Omental fat pad (tissue), 4 donors: Measurements from ENCODE around the gene RGS7BP. TPM values are rescaled to one million over a fixed set of nuclear protein-coding genes. Genes with fewer than 3 reads are reported as not detected.
"Not testable (repeated sequence)": the region's sequence is repeated elsewhere in the genome, so short reads cannot be mapped to it uniquely, and the experiment has no call there.

Experiments used
- ATAC-seq: fragments of 150-250 bp; one replicate; pipeline ENCODE4 v1.9.1; 2016; ENCODE audit warnings: mild to moderate bottlenecking, moderate library complexity; ENCODE audit not compliant: low FRiP score
- DNase-seq: peaks from one replicate; pipeline ENCODE4 v3.0.0-alpha.2; 2019; ENCODE audit warnings: low spot score
- total RNA-seq, 4 donors: library from RNA; depleted of rRNA; stranded (reverse); fragments of >200 nt; gene quantifications; one replicate each; pipeline ENCODE4 v1.1.0, GENCODE V29; 2016
- TF ChIP-seq, protein P1 (sequence below), 3 donors: fragments of 450-650 bp; IDR thresholded peaks; one replicate each; pipeline ENCODE4 v1.5.1; 2016 to 2017; ENCODE audit warnings: antibody characterized with exemption in 3 of 3, mild to moderate bottlenecking in 3 of 3, moderate library complexity in 2 of 3

RGS7BP gene
- total RNA-seq, 4 donors from 2014 or later = 0.65 to 4.6 (median 1.1) TPM

DNA sequence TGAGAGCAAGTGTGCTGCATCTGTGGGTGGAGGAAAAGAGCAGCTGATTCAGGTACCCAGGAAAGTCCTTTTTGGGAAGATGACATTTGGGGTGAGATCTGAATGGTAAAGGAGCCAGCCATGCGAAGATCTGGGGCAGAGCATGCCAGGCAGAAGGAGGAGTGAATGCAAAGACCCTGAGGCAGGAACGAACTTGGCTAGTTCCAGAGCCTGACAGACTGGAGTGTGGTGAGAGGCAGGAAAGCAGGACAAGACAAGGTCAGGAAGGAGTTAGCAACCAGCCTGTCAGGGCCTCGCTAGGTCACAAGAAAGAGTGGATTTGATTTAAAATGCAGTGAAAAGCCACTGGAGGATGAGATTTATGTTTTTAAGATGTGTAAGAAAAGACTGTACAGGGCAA, 28.2 kb downstream of the RGS7BP start:
- TF ChIP-seq, protein P1, sequence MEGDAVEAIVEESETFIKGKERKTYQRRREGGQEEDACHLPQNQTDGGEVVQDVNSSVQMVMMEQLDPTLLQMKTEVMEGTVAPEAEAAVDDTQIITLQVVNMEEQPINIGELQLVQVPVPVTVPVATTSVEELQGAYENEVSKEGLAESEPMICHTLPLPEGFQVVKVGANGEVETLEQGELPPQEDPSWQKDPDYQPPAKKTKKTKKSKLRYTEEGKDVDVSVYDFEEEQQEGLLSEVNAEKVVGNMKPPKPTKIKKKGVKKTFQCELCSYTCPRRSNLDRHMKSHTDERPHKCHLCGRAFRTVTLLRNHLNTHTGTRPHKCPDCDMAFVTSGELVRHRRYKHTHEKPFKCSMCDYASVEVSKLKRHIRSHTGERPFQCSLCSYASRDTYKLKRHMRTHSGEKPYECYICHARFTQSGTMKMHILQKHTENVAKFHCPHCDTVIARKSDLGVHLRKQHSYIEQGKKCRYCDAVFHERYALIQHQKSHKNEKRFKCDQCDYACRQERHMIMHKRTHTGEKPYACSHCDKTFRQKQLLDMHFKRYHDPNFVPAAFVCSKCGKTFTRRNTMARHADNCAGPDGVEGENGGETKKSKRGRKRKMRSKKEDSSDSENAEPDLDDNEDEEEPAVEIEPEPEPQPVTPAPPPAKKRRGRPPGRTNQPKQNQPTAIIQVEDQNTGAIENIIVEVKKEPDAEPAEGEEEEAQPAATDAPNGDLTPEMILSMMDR (IDR thresholded peaks at IDR 0.05) = no peak
- ATAC-seq (no peak), DNase-seq (no peak)

DNA sequence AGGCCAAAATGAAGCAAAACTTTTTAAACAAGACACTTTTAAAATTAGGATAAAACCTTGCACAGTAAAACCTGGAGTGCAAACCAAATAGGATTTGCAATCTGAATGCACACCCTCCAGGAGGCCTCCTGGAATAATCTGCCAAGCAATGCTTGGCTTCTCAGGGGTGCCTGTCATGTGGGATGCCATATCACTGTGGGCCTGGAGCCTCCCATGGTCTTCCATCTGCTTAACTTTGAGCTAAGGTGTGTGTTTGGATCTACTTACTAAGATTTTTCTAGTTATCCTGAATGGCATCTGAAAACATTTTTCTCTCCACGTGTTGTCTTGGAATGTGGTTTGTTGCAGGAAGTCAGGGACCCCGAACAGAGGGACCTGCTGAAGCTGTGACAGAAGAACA, 52.1 kb downstream of the RGS7BP start:
- DNase-seq (no peak), ATAC-seq (no peak)
- TF ChIP-seq, protein P1 (IDR thresholded peaks at IDR 0.05) = no peak

DNA sequence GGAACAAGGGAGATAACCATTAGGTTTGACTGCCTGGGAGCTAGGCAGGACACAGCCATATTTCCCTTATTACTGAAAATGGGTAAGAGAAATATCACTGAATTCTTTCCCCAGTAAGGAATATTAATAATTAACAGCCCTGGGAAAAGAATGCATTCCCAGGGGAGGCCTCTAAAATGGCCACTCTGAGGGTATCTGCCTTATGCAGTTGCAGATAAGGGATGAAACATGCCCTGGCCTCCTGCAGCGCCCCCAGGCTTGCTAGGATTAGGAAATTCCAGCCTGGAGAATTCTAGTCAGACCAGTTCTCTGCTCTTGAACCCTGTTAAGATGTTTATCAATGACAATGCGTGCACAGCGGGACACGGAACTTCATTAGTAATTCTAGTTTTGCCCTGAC, 52.8 kb downstream of the RGS7BP start:
- ATAC-seq, DNase-seq: not testable (repeated sequence)

DNA sequence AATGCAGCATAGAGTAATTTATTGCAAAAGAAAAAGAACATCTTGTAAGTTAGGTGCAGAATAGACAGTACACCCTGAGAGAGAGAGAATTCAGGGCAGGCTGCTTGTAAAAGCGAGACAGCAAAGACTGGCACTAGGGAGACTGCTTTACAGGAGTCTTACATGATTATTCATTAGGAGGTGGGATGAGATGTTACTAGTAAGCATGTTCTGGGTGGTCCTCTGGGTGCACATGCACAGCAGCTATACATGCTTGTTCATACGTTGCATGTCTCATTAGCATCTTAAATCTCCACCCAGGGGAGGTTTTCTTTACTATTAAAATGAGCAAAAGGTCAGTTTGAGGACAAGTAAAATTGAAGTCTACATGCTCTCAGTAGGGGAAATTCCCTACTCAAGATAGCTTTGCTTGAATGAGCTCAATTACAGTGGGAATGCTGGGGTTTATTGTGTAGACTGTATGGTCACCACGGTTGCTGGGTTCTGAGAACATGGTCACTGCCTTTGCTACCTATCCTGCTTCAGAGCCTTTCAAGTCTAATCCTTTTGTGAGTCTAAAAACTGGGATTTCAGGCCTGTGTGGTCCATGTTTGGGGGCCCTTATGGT, 60.6 kb downstream of the RGS7BP start:
- DNase-seq (no peak), ATAC-seq (no peak)
- TF ChIP-seq, protein P1 (IDR thresholded peaks at IDR 0.05) = no peak

DNA sequence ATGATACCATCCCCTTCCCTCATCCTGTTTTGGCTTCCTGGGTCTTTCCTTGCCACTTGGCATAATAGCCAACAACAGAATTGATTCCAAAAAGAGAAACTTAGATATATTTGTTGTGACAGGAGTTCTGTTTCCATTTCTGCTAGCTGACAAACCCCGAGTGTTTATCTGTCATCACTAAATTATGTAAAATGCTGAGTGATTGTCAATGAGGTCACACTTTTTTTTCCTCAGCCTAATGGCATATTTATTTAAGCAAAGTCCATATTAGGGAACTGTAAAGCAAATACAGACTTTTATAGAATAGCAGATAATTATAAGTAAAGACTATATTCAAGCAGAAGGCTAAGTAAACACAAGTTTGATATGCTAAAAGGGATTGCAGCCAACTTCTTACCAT, 64.0 kb downstream of the RGS7BP start:
- ATAC-seq (no peak), DNase-seq (no peak)
- TF ChIP-seq, protein P1 (IDR thresholded peaks at IDR 0.05) = no peak

DNA sequence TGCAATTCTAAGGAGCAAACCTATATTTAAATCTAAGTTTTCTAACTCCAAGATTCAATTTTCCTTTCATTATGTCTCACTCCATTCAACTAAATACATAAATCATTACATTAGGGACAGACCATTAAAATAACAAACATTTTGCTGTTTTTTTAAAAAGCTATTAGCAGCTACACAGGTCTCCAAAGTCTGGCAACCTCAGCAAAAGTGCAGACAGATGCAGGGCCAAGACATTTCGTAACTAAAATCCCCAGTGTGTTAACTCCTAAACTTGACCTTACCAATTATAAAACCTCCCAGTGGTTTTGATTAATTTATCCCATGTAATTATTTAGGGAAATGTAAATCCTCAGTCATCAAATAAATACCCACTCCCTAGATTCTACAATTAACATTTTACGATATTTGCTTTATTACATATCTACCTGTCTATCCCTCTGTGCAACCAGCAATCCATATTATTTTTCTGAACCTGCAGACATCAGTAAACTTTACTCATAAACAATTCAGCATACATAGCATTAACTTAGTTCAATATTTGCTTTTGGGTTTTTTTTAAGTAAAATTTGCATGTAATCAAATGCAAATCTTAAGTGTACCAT, 64.7 kb downstream of the RGS7BP start:
- no peak for ATAC-seq
- TF ChIP-seq, protein P1 (IDR thresholded peaks at IDR 0.05) = no peak
- no peak for DNase-seq

DNA sequence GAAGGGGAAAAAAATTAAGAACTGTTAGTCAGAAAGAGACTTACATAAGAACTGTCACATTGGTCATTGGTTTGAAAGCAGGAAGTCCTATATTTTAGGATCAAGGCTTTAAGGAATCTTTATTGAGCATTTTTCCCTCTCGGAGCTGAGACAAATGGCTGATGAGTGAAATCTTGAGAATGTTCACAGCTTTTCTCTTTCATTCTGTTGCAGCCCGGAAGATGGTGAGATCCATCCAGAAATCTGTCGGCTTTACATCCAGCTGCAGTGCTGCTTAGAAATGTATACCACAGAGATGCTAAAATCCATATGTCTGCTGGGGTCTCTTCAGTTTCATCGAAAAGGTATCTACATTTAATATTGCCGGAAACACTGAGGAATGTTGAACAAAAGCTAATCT, 69.7 kb downstream of the RGS7BP start:
- TF ChIP-seq, protein P1 (IDR thresholded peaks at IDR 0.05) = no peak
- DNase-seq = no peak
- ATAC-seq = no peak
